Mucosa of descending colon (tissue), 3 donors: Measurements from ENCODE around the gene SLC9B2. TPM values are rescaled to one million over a fixed set of nuclear protein-coding genes. Genes with fewer than 3 reads are reported as not detected.

Experiments used
- ATAC-seq: fragments of 200-7000 bp; cut with Tn5 transposase; one replicate; pipeline ENCODE4 v1.9.1; 2020; ENCODE audit warnings: mild to moderate bottlenecking, moderate library complexity
- DNase-seq, 3 donors: peaks; one replicate each; pipeline ENCODE4 v3.0.0-alpha.2; 2020
- H3K36me3 ChIP-seq: fragments of 200-600 bp; one replicate; pipeline ENCODE4 v1.8.0; 2021; ENCODE audit warnings: low read depth, mild to moderate bottlenecking
- H3K4me1 ChIP-seq: fragments of 200-600 bp; one replicate; pipeline ENCODE4 v1.8.0; 2021; ENCODE audit warnings: low read depth, mild to moderate bottlenecking
- H3K4me3 ChIP-seq: fragments of 200-600 bp; one replicate; pipeline ENCODE4 v1.8.0; 2021; ENCODE audit warnings: mild to moderate bottlenecking
- H3K9me3 ChIP-seq: fragments of 200-600 bp; one replicate; pipeline ENCODE4 v1.8.0; 2021; ENCODE audit warnings: mild to moderate bottlenecking
- intact Hi-C, 2 donors: fragments of 100-400 bp; cut with DNase I in 1 of 2; cut with micrococcal nuclease in 1 of 2; formaldehyde crosslinking; loops; one replicate each; pipeline versions ENCODE4 v1.11.0 to v1.11.1; 2022; cut with DNase I, micrococcal nuclease
- total RNA-seq, 3 donors: library from RNA; stranded (reverse); fragmentation: NEBNext Ultra II Directional in 2 of 3; extraction: Animal tissue kit (Norgen Biotek cat#: 25700) in 2 of 3; gene quantifications; one replicate each; pipeline versions ENCODE4 v1.2.1 to v1.2.4, GENCODE V29; 2021 to 2023
- TF ChIP-seq, protein P1 (sequence below): fragments of 200-600 bp; IDR thresholded peaks from one replicate; pipeline ENCODE4 v1.8.0; 2022; ENCODE audit warnings: antibody characterized with exemption, mild to moderate bottlenecking
- donor health status: DM: no; HTN: no; CAD: no; lungs with moderate emphysema.
- donor health status: DM: no; HTN: no; CAD: no.
- donor health status: DM: no; HTN: yes; CAD: no.

SLC9B2 gene
- total RNA-seq, 3 donors from 2014 or later = 0.84 to 9.7 (median 2.9) TPM

DNA sequence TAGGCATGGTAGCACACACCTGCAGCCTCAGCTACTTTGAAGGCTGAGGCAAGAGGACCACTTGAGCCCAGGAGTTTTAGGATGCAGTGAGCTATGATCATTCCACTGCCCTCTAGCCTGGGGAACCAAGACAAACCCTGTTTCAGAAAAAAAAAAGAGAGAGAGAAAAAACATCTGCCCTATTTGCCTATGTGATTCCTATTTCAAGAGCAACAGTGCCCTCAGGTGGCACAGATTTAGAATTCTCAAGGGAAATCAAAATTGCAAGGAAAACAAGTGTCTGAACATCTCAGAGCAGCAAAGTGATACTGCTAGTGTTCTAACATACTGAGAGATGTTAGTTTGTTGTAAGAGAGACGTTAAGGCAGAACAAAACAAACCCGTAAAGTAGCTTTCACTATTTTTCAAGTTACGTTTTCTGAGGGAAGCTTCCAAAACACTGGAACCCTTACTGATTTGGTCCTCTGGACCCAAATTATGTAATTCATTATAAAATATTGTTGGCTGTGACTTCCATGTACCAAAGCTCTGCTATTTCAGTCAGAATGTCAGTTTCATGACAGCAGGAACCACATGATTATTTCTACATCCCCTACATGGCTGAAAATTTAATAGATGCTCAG is 15.2 kb upstream of the SLC9B2 start:
- intact Hi-C loops = no loop called here
- no peaks in the 10 kb centered on the region for H3K36me3 ChIP-seq
- ATAC-seq = peak; percentile 68

DNA sequence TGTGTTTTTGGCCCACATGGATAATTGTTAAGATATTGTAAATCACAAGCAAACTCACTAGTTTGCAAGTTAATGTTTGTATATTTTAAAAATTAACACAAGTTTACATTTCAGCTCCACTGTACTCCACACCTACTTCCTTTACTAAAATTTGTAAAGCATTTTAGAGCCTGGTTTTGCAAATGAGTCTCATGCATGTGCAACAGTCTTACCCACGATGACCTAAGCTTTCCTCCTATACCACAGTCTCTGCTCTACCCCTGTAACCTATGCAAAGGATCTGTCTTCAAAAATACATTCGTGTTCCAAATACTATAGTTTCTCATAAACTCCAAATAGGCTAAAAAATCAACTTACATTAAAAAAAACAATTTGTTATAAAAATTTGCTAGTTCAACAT is 12.9 kb upstream of the SLC9B2 start:
- DNase-seq (no peak), ATAC-seq (no peak)
- Histone ChIP-seq H3K4me1 (no peaks in the 10 kb centered on the region), H3K4me3 (no peak overlapping the region), H3K9me3 (no peaks in the 10 kb centered on the region), H3K36me3 (no peaks in the 10 kb centered on the region)
- intact Hi-C loops = no loop called here
- TF ChIP-seq, protein P1, sequence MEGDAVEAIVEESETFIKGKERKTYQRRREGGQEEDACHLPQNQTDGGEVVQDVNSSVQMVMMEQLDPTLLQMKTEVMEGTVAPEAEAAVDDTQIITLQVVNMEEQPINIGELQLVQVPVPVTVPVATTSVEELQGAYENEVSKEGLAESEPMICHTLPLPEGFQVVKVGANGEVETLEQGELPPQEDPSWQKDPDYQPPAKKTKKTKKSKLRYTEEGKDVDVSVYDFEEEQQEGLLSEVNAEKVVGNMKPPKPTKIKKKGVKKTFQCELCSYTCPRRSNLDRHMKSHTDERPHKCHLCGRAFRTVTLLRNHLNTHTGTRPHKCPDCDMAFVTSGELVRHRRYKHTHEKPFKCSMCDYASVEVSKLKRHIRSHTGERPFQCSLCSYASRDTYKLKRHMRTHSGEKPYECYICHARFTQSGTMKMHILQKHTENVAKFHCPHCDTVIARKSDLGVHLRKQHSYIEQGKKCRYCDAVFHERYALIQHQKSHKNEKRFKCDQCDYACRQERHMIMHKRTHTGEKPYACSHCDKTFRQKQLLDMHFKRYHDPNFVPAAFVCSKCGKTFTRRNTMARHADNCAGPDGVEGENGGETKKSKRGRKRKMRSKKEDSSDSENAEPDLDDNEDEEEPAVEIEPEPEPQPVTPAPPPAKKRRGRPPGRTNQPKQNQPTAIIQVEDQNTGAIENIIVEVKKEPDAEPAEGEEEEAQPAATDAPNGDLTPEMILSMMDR = no peak

More for the DNA sequence above, 15.2 kb upstream of the SLC9B2 start:
- DNase-seq = peak in 1 of 3 donors; percentile 56
- Histone ChIP-seq H3K9me3 (no peaks in the 10 kb centered on the region), H3K4me1 (no peaks in the 10 kb centered on the region), H3K4me3 (no peak overlapping the region)
- TF ChIP-seq, protein P1 = no peak

DNA sequence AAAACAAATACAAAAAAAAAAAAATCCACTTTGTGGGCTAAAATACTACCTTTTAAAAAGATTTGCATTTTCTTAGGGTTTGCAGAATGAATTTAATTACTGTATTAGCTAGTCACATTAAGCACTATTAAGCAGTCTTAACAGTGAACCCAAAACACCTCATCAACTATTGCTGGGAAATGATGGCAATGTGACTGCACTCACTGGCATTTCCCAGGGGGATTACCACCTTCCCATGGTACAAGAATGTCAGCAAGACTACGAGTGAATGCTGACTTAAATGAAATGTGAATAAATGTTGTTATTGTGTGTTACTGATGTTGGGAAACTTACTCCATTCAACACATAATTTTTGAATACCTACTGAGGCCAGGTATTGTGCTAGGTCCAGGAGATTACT is 10.0 kb upstream of the SLC9B2 start:
- ATAC-seq (no peak), DNase-seq (no peak)
- H3K36me3 ChIP-seq = no peaks in the 10 kb centered on the region
- intact Hi-C loops = no loop called here
- no peak overlapping the region for H3K4me3 ChIP-seq
- no peaks in the 10 kb centered on the region for H3K9me3 ChIP-seq
- H3K4me1 ChIP-seq = no peaks in the 10 kb centered on the region
- TF ChIP-seq, protein P1 = no peak

DNA sequence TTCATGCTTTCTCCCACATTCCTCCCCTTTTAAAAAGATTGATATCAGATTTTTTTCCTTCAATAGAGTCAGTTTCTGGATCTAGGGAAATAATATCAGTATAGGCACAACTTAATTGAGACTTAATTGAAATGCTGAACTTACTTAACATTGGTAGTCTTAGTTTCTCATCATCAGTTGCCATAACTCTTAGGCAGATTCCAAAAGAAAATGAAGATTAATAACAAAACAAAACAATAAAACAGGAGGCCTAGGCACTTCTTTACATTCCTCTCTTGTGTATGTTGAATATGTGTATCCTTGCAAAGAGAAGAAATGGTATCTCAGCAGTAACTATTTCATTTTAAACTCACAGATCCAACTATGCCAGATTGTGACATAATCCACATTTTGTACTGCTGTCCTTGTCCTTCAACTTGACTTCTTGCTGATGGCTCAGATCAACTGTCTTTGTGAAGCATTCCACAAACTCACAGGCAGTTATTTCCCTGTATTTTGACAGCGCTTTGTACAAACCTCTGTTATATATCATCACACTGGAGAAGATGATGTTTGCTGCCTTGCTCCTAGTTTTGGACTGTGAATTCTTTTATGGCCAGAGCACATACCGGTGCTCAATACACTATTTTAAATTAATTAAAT is 9.1 kb upstream of the SLC9B2 start:
- Histone ChIP-seq H3K4me1 (no peaks in the 10 kb centered on the region), H3K4me3 (no peak overlapping the region), H3K36me3 (no peaks in the 10 kb centered on the region), H3K9me3 (no peaks in the 10 kb centered on the region)
- intact Hi-C loops = no loop called here
- no peak for ATAC-seq
- DNase-seq = no peak
- TF ChIP-seq, protein P1 = no peak

DNA sequence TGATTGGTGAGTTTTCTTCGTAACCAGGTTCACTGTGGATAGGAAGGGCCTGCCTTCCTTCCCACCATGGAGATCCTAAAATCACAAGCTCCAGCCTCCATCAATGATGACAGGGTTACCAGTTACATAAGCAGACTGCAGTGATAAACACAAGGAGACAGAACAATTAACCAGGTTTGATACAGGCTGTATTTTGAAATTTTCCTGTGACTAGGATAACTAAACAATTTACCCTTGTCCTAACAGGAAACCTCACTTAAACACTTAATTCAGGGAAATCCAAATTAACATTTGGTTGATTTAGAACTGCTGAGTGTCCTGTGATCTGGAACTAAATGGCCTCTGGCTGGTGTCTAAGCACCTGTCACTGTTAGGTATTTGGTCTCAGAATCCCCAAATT is 3.1 kb upstream of the SLC9B2 start:
- ATAC-seq (no peak), DNase-seq (no peak)
- Histone ChIP-seq H3K4me3 (no peak overlapping the region), H3K36me3 (no peaks in the 10 kb centered on the region), H3K9me3 (no peaks in the 10 kb centered on the region), H3K4me1 (peaks cover 8% of the 10 kb centered on the region)
- intact Hi-C loops = no loop called here
- TF ChIP-seq, protein P1 = no peak
